Umbilical cord (tissue), 2 donors: Measurements from ENCODE around the gene KRTAP10-10. TPM values are rescaled to one million over a fixed set of nuclear protein-coding genes. Genes with fewer than 3 reads are reported as not detected.
"Not testable (repeated sequence)": the region's sequence is repeated elsewhere in the genome, so short reads cannot be mapped to it uniquely, and the experiment has no call there.

ENCODE experiments used
- DNase-seq: peaks from one replicate; pipeline ENCODE4 v3.0.0-alpha.2; 2015; ENCODE audit warnings: low spot score
- total RNA-seq: library from RNA; depleted of rRNA; stranded (reverse); fragments of >200 nt; gene quantifications from one replicate; pipeline ENCODE4 v1.2.3, GENCODE V29; 2014; ENCODE audit warnings: low replicate concordance; ENCODE audit not compliant: insufficient read depth

Gene KRTAP10-10
- total RNA-seq, 1 donor from 2014 or later: not detected

DNA sequence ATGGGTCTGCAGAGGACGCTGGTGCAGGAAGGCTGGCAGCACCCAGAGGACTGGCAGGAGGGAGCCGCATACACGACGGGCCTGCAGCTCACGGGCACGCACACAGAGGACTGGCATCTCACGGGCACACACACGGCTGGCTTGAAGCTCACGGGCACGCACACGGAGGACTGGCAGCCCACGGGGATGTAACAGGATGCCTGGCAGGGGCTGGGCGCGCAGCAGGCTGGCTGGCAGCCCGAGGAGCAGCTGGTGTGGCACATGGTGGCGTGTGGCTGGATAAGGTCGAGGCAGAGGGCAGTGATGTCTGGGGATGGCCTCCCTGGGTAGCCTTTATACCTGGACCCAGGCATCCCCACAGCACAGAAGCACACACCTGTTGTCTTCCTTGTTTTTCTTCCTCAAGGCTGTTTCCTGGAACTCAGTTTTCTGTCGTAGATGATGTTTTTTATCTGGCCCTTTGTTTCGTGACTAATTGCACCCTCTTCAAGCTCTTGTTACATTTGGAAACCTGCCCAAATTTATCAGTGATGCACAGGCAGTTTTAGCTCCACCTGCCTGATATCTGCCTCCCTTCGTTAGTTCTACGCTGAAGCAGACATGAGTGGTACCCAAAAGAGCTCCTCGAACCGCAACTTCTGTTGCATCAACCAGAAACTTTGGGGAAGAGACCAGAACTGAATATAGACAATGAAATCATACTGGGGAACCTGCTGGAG lies 44.9 kb downstream of the KRTAP10-10 start, which contains the start of gene KRTAP12-1:
KRTAP12-1 (minus strand) TSS at position 303 of the 719 bp plus-strand sequence; CDS start at position 263, 40 bp downstream.
- no peak for DNase-seq

DNA sequence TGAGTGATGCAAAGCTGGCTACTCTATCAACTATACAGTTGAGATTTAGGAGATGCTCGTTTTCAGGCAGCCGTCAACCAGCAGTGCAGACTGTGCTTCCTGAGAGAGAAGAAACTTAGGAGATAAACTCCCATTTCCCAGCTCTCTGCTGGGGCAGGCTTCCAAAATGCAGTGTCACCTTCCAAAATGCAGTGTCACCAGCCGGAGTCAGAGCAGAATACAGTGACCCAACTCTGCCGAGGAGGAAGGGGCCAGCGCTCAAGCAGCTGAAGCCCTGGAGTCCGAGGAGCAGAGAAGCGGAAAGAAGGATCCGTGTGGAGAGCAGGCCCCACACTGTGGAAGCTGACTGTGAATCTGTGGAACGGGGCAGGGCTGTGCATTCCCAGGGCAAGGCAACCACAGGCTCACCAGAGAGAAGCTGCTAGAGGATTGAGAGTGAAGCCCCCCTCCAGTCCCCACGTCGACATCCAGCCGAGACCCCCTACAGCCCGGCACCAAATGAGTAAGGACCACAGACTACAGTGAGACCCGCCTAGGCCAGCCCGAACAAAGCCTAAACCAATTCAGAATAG lies 45.5 kb downstream of the KRTAP10-10 start:
- DNase-seq: no peak

DNA sequence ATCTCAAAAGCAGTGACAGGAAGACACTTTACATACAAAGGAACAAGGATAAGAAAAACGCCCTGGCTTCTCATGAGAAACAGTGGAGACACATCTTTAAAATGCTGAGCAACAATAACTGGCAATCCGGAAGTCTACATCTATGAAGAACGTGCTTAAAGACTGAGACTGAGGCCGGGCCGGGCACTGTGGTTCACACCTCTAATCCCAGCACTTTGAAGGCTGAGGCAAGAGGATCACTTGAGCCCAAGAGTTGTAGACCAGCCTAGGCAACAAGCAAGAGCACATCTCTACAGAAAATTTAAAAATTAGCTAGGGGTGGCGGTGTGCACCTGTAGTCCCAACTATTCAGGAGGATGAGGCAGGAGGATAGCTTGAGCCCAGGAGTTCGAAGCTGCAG lies 46.9 kb downstream of the KRTAP10-10 start:
- DNase-seq: no peak

DNA sequence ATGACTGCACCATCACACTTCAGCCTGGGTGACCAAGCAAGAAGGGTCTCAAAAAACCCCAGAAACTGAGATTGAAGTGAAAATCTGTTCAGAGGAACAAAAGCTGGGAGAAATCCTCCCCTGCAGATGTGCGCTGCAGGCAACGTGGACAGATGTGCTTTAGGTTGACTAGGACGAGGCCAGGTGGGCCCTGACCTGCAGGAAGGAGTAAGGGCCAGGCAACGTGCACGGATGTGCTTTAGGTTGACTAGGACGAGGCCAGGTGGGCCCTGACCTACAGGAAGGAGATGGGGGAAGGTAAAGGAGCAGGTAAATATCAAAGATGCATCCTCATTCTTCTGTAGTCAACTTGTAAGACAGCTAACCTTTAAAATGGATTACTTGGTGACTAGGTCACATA lies 47.3 kb downstream of the KRTAP10-10 start:
- no peak for DNase-seq

DNA sequence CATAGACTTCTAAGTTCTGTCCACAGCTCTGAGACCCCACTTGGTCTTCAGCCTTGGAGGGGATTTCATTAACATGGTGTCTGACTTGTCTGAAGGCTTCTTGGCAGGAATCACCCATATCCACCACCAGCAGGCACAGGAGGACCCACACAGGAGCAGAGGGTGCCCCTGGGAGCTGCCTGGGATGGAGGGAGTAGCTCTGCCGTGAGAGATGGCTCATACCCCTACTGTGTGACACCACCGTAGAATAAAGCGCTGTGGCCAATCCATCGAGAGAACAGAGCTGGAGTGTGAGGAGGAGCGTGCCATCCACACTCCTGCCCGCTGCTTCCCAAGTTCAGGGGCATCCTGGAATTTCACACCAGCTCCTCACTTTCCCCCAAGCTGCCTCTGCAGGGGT lies 47.9 kb downstream of the KRTAP10-10 start:
- not testable (repeated sequence) for DNase-seq

DNA sequence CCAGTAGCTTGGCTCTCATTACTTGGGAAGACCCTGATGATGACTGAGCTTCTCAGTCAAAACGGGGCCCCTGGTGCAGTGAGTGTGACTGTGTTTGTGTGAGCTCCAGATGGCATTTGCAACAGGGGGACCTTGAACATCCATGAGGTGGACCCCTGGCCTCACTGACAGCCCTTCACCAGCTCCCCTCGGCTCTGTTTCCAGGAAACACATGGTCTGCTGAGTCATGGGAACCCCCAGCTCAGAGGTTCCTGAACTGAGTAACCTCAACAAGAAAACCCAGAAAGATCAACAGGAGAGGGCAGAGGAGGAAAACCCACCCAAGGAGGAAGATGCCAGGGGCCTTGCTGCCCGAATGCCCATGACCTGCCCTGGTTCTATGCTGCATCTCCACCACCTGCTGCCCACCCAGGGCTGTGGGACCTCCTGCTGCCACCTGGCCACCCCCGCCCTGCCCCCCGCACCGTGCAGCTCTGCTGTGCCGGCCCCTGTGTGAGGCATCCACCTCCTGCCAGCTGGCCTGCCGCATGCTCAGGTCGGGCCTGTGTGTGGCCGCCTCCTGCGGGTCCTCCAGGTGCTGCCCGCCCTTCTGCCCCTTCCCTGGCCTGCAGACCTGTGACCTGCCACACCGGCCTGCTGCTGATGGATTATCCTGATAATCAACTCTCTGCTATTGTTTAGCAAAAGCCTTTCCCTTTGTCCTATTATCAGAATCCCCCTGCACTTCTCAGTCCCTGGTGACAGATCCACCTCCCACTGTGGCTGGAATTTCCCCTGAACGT lies 49.0 kb downstream of the KRTAP10-10 start:
- no peak for DNase-seq

DNA sequence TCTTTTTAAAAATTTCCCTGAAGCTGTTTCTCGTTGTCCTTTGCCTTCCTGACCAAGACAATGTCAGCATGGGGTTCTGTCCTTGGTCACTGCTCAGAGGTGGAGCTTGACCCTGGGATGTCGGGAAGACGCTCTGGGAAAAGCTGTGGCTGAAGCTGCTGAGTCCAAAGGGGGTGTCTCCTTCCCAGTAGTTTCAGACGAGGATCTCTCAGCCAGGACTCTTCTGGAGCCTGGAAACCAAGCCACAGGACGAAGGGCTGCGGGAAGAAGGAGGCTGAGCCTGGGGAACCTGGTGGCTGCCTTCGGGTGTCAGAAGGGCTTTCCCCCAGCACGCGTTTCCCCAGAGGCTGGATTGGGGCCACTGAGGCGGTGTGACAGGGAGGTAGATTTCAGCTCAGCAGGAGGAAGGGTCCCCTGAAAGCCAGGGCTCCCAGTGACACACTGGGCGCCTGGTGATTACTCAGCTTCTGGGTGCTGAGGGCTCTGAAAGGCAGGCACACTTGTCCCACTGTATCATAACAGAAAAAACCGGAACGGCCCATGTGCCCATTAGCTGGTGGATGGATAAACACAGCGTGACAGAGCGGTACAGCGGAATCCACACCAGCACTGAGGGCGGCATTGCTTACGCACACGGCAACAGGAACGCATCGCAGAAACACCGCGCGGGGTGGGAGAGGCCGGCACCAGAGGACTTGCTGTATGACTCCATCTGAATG lies 49.8 kb downstream of the KRTAP10-10 start:
- no peak for DNase-seq

DNA sequence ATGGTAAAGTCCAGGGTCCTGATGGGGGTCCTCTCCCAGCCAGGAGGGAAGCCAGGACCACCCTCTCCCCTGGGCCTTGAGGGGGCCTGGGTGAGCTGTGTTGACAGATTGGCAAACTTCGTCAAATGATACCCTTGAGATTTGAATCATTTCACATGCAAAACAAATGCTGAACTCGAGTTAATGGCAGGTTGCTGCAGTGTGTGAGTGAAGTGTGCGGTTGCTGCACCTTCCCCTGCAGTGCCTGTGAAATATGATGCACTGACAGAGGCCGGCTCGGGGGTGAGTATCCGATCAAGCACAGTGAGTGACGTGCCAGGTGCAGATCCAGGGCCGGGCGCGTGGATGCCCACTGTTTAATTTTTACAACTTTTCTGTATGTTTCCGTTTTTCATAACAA lies 50.5 kb downstream of the KRTAP10-10 start:
- no peak for DNase-seq

Other genes starting within 250 kb of the KRTAP10-10 start
- 4.3 TPM for gene LRRC3, start 181.8 kb upstream of the KRTAP10-10 start, total RNA-seq
- not detected for gene KRTAP10-1, start 97.2 kb upstream of the KRTAP10-10 start, total RNA-seq
- not detected for gene KRTAP10-2, start 85.9 kb upstream of the KRTAP10-10 start, total RNA-seq
- gene KRTAP10-3, start 78.6 kb upstream of the KRTAP10-10 start, total RNA-seq: not detected
- 4.8 TPM for gene KRTAP10-4, start 63.6 kb upstream of the KRTAP10-10 start, total RNA-seq
- gene KRTAP10-5, start 56.8 kb upstream of the KRTAP10-10 start, total RNA-seq: not detected
- gene KRTAP10-6, start 44.9 kb upstream of the KRTAP10-10 start, total RNA-seq: not detected
- gene KRTAP10-7, start 36.8 kb upstream of the KRTAP10-10 start, total RNA-seq: not detected
- 0.72 TPM for gene KRTAP10-8, start 25.3 kb upstream of the KRTAP10-10 start, total RNA-seq
- not detected for gene KRTAP10-9, start 10.3 kb upstream of the KRTAP10-10 start, total RNA-seq
- gene KRTAP10-11, start 9.1 kb downstream of the KRTAP10-10 start, total RNA-seq: not detected
- gene KRTAP12-4, start 17.3 kb downstream of the KRTAP10-10 start, total RNA-seq: not detected
- not detected for gene KRTAP12-3, start 20.6 kb downstream of the KRTAP10-10 start, total RNA-seq
- gene KRTAP12-2, start 29.6 kb downstream of the KRTAP10-10 start, total RNA-seq: not detected
- not detected for gene KRTAP12-1, start 44.8 kb downstream of the KRTAP10-10 start, total RNA-seq
- gene KRTAP10-12, start 59.8 kb downstream of the KRTAP10-10 start, total RNA-seq: 4.1 TPM
- not detected for gene TSPEAR, start 74.2 kb downstream of the KRTAP10-10 start, total RNA-seq
- gene UBE2G2, start 164.5 kb downstream of the KRTAP10-10 start, total RNA-seq: 92.2 TPM
- 49.4 TPM for gene SUMO3, start 180.7 kb downstream of the KRTAP10-10 start, total RNA-seq
- 347 TPM for gene PTTG1IP, start 236.3 kb downstream of the KRTAP10-10 start, total RNA-seq